Measurements from ENCODE around the gene P4HA1. TPM values are rescaled to one million over a fixed set of nuclear protein-coding genes. Genes with fewer than 3 reads are reported as not detected.
"Not testable (repeated sequence)": the region's sequence is repeated elsewhere in the genome, so short reads cannot be mapped to it uniquely, and the experiment has no call there.

Gene P4HA1
- 10 to 100 TPM; 51.9 to 54.2 TPM for total RNA-seq

DNA sequence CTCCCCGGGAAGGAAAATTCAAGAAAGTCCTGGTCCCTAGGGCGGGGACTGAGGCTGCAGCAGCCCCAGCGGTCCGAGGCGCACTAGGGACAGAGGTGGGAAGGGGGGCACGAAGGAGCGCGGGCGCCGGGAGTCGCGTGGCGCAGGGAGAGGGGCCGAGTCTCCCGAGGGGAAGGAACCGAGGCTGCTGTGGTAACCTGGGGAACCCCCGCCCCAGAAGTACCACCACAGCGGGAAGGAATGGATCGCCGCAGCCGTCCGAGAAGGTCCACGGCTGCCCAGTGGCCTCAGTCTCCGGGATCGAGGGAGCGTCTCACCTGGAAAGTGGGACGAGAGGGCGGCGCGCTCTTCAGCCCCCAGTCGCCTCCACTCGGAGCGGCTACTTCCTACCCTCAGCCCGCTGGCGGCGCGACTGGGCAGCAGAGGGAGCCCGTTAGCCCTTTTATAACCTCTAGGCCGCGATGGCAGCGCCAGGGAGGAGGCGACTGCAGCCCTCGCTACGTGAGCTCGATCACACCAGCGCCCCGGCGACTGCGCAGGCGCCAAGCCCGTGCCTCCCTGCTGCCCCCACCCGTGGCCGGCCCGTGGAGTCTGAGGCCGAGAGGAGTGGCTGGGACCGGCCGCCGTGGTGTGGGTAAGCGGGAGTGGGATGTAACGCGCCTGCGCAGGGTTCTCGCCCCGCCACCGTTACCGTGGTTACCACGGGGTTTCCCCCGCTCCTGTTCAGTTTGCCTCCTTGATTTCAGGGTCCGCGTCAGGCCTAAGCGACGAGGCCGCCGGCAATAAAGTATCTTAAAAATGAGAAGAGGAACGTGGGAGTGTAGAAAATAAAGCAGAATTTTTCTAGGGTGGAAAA lies at the start of gene P4HA1:
Gene P4HA1 (minus strand): TSS at position 418 of the 856 bp plus-strand sequence. CDS start 21,983 bp downstream, outside the sequence.
- CTCF ChIA-PET, result interaction anchor here (0.6 to 1.5 kb wide), 10 partner anchors 14 to 981 kb away, joined by 3 to 6 read pairs (median 4); partner anchors contain the start of genes ECD, FAM149B1 and NUDT13
- POLR2A ChIA-PET, result interaction anchor here (0.6 to 2.5 kb wide), 13 partner anchors 13 to 824 kb away, joined by 3 to 17 read pairs (median 4); partner anchors contain the start of genes ECD, FAM149B1, MCU and NUDT13

DNA sequence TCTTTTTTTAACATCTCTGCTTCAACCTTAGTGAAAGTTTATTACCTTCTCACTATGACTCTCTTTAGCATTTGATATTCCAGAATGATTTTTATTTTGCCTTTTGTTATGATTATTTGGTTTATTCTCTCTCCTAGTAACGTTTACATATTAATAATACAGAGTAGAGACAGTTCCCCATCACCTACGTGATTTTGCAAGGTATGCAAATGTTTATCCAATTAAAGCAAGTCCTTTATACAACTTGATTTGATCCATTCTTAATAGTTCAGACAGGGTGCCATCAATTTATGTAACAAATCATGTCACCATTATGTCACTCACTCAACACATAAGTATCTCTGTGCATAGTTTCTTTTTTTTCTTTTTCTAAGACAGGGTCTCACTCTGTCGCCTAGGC lies 44.9 kb upstream of the P4HA1 start:
- CTCF ChIA-PET, result no interaction called here
- POLR2A ChIA-PET, result no interaction called here

DNA sequence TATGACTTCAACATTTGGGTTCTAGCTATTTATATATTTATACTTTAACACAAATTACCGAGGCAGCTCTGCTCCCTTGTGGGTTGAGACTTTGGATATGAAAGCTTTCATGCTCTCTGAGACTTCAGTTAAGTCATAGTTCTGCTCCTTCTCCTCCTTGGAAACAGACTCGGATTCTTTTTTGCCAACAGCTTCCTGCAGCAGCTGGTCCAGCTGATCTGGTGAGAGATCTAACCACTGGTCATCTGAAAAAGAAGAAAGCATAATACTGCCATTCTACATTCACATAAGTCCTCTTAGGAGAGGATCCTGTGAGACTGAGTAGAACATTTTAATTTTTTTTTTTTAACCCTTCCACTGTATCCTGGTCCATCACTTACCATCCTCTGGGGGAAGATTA lies 42.6 kb upstream of the P4HA1 start:
- ChIA-PET POLR2A (no interaction called here), CTCF (interaction anchor here (0.5 kb wide), 1 partner anchor 21 kb away, joined by 3 read pairs; no protein-coding TSS in a partner anchor)

DNA sequence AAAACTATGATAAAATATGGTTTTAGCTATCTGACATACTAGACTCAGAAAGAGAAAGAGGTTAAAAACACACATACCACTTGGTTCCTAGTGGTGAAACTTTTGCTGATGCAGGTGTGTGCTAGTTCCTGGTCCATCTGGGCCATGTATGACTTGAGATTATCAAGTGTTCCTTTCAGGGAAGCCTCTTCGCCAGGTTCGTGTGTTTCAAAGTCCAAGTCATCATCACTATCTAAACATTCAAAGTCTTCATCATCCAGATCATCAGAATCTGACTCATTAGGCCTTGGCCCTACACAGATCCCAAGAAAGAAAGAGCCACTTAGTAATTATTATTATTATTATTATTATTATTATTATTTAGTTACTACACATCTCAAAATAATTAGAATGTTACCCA lies 40.0 kb upstream of the P4HA1 start:
- ChIA-PET CTCF (no interaction called here), POLR2A (no interaction called here)

DNA sequence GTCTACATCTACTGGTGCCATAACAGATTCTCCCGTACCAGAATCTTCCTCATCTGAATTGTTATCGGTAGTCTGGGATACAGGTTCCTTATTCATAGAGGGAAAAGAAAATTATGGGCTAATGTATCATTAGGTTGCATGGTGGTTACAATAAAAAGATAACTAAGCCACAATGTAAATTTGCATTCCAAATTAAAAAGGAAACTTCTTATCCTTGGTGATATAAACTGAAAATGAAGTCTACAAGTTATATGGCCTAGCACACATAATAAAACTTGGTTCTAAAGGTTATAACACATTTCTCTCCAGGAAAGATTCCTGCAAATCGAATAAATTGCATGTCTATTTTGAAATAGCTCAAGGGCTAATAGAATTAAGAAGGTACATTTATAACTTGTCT lies 38.1 kb upstream of the P4HA1 start:
- ChIA-PET POLR2A (interaction anchor here (0.5 kb wide), 1 partner anchor 30 kb away, joined by 4 read pairs; no protein-coding TSS in a partner anchor), CTCF (no interaction called here)

DNA sequence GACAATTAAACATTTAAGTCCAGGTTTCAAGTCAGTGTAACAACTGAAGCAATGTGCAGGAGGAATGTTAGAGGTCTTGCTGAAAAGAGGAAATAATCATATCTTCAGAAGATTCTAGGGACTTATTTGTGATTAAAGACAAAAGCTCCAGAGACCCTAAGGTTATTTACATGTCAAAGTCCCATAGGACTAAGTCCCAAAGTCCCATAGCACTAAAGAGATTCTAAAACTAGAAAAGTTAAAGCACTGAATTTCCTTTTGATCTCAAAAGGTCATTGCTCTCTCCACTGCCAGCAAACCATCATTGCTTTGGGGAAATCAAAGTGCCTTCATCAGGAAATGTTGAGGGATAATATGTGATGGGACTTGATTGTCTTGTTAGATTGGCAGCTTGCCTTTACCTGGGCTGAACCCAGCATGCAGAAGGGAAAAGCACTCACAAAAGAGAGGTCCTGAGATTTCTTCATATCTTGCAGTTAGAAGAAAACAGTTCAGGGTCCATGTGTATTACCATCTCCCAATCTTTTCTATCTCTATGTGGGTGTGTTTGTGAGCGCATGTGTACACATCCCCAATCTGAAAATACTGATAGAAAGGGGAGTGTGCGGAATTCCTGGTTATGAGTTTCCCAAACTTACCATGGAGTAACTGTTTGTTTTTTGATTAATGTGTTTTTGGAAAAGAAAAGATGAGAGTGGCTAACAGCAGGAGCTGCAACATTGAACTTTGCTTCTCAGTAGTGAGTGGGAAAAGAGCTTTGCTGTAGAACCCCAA lies 35.4 kb upstream of the P4HA1 start:
- POLR2A ChIA-PET, result no interaction called here
- CTCF ChIA-PET, result no interaction called here

DNA sequence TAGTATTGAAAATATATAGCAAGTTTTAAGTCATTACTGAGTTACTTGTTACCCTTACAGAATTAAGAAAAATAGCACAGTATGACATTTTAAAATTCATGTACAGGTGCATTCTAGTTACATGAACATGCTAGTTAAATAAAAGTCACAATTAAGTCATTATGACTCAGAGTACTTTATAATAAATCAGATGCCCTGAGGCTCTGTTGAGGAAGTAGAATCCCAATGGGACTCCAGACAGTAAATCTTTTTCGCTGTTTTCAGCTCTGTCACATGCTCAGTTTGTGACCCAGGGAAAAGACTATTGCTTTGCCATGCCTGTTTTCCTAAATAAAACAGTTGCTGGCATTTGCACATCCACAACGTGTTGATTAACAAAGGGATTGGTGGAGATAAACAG lies 34.6 kb upstream of the P4HA1 start:
- ChIA-PET CTCF (no interaction called here), POLR2A (no interaction called here)

DNA sequence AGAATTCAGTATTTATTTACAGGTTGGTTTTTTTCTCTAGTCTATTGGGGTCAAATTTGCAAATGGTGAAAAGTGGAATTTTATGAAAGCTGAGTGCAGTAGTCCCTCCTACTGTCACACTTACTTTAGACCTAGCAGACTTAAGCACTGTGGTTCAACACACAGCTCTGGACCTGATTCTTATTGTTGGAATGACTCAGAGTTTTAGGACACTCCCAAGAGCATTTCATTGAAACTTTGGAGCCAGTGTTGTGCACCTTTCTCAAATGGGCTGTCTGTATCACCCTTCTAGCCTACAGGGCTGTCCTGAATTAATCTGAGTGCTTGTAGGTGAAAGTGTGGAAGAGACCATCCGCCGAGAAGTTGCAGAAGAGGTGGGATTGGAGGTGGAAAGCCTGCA lies 29.7 kb upstream of the P4HA1 start:
- POLR2A ChIA-PET, result no interaction called here
- CTCF ChIA-PET, result no interaction called here

DNA sequence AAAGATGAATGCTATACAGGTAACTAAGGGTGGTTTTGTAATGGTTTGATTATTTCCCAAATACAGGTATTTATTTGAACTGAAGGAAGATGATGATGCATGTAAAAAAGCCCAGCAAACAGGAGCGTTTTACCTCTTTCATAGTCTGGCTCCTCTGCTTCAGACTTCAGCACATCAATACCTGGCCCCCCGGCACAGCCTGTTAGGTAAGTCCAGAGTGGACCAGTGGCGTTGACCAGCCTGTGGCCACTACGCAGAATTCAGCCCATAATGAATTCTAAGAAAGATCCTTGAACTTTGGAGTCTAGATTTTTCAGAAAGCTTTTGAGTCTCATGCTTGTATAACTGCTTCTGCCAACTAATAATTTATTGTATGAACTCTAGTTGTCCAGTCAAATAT lies 23.3 kb upstream of the P4HA1 start:
- POLR2A ChIA-PET, result no interaction called here

DNA sequence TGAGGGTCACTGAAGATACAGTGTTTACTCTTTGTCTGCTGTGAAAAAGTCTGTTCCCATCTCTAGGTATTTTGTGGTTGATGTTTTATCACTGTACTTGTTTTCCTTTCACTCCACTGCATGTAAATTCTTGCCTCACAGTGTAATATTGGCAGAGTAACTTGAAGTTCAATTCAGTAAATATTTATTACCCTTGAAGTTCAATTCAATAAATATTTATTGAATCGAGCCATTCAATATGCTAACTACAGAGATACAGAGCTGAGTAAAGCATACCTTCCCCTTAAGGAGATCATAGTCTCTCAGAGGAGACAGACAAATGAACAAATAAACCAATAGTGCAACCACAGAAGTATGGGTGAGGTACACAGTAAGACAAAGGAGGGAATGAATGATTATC lies 22.8 kb upstream of the P4HA1 start:
- CTCF ChIA-PET, result no interaction called here
- POLR2A ChIA-PET, result no interaction called here

More for the DNA sequence above, 23.3 kb upstream of the P4HA1 start:
- CTCF ChIA-PET, result no interaction called here

DNA sequence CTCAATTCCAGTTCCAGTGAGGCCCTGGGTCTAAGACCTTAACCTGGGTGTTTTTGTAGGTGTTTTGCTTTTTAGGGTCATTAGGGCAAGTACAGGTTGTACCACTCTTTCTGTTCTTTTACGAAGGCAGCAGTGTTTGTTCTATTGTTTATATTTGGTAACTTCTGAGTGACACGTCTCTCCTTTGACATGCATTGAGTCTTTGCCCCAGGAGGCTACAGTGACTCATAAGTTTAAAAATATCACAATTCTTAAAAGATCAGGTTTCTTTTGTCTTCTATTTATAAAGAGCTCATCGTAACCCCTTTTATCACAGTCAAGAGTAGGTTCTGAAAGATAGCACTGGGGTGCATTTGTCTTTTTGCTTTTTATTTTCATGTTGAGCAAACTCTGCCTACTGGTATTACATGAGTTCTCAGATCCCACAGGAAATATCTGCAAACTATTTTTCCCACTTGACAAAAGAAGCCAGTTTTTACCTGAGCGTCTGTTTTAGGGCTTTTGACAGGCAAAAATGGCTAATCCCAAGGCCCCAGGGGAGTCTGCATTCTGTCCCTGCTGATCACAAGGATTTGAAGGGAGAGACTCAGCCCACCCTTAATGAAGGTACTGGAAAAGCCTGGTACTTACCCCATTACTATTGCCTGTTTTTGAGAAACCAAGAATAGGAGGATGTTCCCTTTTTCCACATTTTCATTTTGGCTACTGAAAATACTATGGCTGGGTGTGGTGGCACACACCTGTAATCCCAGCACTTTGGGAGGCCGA lies 21.5 kb upstream of the P4HA1 start:
- ChIA-PET CTCF (no interaction called here), POLR2A (no interaction called here)

DNA sequence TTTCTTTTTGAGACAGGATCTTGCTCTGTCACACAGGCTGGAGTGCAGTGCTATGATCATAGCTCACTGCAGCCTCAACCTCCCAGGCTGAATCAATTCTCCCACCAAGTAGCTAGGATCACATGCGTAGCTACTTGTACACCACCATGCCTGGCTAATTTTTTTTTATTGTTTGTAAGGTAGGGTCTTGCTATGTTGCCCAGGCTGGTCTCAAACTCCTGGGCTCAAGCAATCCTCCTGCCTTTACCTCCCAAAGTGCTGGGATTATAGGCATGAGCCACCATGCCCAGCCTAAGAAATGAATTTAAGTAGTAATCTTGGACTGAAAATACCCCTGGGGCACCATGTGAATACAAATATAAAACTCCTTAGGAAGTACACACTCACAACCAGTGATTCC lies 19.4 kb upstream of the P4HA1 start:
- CTCF ChIA-PET, result no interaction called here
- POLR2A ChIA-PET, result interaction anchor here (0.5 kb wide), 1 partner anchor 20 kb away, joined by 8 read pairs; no protein-coding TSS in a partner anchor

DNA sequence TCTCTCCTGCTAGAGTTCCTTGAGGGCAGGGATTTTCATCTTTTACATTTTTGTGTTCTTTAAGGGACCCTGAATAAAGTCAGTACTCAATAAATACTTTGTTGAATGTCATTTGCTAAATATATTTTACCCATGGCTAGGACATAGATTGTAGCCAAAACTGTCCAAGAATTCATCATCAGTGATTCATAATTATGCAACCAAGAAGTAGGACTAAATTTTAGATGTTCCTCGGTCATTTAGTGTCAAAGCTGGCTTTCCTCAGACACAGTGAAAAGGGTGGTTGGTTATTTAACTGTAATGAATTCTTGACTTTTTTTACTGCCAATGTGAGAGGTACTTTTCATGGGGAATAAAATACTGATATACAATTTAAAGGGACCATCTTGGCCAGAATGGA lies 16.9 kb upstream of the P4HA1 start:
- ChIA-PET POLR2A (no interaction called here), CTCF (no interaction called here)

DNA sequence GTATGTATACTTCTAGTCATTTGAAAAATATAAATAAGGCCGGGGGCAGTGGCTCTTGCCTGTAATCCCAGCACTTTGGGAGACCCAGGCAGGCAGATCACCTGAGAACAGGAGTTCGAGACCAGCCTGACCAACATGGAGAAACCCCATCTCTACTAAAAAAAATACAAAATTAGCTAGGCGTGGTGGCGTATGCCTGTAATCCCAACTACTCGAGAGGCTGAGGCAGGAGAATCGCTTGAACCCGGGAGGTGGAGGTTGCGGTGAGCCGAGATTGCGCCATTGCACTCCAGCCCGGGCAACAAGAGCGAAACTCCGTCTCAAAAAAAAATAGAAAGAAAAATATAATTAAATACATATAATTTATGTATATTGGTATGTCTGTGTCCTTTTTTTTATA lies 15.4 kb upstream of the P4HA1 start:
- CTCF ChIA-PET, result not testable (repeated sequence)
- POLR2A ChIA-PET, result interaction anchor here (1.2 kb wide), 1 partner anchor 15 kb away, joined by 4 read pairs; the partner anchor contains the start of gene P4HA1

DNA sequence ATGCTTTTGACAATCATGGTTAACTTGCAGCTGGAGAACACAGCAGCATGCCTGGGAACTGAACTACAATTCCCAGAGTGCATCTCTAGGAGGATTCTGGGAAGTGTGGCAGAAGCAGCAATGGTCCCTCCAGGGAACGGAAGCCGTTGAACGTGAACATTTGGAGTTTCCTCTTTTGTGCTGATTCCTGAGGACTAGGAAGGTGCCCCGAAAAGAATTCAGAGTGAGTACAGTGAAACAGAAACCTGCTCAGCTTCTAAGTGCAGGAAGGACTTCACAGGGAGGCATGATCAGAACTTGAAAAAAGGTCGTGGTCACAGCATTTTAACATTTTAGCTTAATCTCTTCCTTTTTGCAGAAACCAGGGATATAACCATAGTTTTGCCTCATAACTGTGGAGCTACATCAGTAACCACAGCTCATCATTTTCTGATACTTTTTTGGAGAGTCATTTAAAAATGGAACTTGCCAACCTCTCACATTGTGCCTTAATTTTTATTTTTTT lies 13.7 kb upstream of the P4HA1 start, which contains the start of gene NUDT13:
Gene NUDT13 (plus strand): TSS at position 111 of the 505 bp plus-strand sequence. CDS start 3,911 bp downstream, outside the sequence.
- POLR2A ChIA-PET, result interaction anchor here (1.1 kb wide), 1 partner anchor 15 kb away, joined by 7 read pairs; no protein-coding TSS in a partner anchor
- CTCF ChIA-PET, result interaction anchor here (1.8 kb wide), 1 partner anchor 14 kb away, joined by 4 read pairs; the partner anchor contains the start of gene P4HA1

DNA sequence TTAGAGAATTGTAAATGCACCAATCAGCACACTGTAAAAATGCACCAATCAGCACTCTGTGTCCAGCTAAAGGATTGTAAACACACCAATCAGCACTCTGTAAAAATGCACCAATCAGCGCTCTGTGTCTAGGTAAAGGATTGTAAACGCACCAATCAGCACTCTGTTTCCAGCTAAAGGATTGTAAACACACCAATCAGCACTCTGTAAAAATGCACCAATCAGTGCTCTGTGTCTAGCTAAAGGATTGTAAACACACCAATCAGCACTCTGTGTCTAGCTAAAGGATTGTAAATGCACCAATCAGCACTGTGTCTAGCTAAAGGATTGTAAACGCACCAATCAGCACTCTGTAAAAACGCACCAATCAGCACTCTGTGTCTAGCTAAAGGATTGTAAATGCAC lies 12.6 kb upstream of the P4HA1 start:
- POLR2A ChIA-PET, CTCF ChIA-PET: not testable (repeated sequence)

DNA sequence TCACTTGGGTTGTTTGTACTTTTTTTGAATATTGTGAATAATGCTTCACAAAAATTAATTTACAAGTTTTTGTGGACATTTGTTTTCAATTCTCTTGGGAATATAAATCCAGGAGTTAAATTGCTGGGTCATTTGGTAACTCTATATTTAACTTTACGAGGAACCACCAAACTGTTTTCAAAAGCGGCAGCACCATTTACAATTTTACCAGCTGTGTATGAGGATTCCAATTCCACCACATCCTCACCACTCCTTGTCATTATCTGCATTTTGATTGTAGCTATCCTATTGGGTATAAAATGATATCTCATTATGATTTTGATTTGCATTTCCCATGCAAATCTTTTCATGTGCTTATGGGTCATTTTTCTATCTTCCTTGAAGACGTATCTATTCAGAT lies 9.6 kb upstream of the P4HA1 start:
- CTCF ChIA-PET, result no interaction called here
- POLR2A ChIA-PET, result no interaction called here

DNA sequence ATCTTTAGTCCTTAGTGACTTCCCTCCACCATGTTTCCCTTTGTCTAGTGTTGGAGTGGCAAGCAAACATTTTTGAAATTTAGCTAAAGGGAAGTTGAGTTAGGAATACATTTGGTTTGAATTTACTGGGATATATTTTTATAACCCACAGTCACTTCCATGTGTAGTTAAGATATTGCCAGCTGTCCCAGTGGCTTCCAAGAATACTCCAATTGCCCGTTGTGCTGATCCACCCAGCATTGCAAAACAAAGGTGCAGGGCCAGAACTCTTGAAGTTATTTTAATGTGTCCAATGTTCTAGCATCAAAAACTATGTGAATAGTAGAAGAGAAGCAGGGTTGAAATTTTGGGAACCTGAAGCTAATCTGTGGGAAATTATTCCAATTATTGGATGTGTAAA lies 2.5 kb upstream of the P4HA1 start:
- CTCF ChIA-PET, result no interaction called here

DNA sequence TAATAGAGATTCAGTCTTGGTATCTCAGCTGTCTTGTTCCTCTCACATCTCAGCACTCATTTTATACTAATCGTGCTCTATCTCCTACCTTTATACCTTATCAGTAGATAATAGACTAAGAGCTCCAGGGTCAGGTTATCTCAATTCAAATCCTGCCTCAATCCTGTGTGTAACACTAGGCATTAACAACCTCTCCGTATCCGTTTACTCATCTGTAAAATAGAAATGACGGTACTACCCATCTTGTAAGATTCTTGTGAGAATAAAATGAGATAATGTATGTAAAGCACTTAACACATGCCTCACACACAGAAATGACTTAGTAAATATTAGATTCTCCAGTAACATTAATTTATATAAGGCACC lies 622 bp upstream of the P4HA1 start:
- ChIA-PET CTCF (interaction anchor here (0.7 to 1.1 kb wide), 5 partner anchors 13 to 71 kb away, joined by 3 to 4 read pairs (median 4); partner anchors contain the start of genes ECD, FAM149B1 and NUDT13), POLR2A (interaction anchor here (0.6 to 2.5 kb wide), 5 partner anchors 14 to 386 kb away, joined by 3 to 17 read pairs (median 4); partner anchors contain the start of genes ECD and FAM149B1)

More for the DNA sequence above, 2.5 kb upstream of the P4HA1 start:
- POLR2A ChIA-PET, result no interaction called here

Measured in activated CD8-positive, alpha-beta memory T cell treated with anti-CD3 and anti-CD28 coated beads for 36 hours (primary cell).